ENCODE results near the gene KCNMA1.

Gene KCNMA1

GRCh38 chr10:77448226-77448625, 189.4 kb downstream of the KCNMA1 start:
- Histone ChIP-seq H3K4me1 (ENCODE audit: control insufficient read depth in 1 of 2, insufficient read depth in 1 of 2, low read depth in 1 of 2, low read length in 1 of 2) (no peaks in the 10 kb centered on the region), H3K27me3 (peaks cover 2% of the 10 kb centered on the region), H3K4me3 (ENCODE audit: low read depth in 1 of 2, low read length in 1 of 2) (no peak overlapping the region), H3K9me3 (no peaks in the 10 kb centered on the region), H3K27ac (no peak overlapping the region), H3K36me3 (no peaks in the 10 kb centered on the region)
- no peak for TF ChIP-seq CTCF (IDR thresholded peaks at IDR 0.05)

GRCh38 chr10:77446700-77447099, 190.9 kb downstream of the KCNMA1 start:
- H3K9me3 ChIP-seq = no peaks in the 10 kb centered on the region
- peaks cover 18% of the 10 kb centered on the region for H3K27me3 ChIP-seq
- H3K4me3 ChIP-seq (ENCODE audit: low read depth in 1 of 2, low read length in 1 of 2) = no peak overlapping the region
- no peak for TF ChIP-seq CTCF (IDR thresholded peaks at IDR 0.05)
- no peaks in the 10 kb centered on the region for H3K4me1 ChIP-seq (ENCODE audit: control insufficient read depth in 1 of 2, insufficient read depth in 1 of 2, low read depth in 1 of 2, low read length in 1 of 2)
- no peak overlapping the region for H3K27ac ChIP-seq
- H3K36me3 ChIP-seq = no peaks in the 10 kb centered on the region

GRCh38 chr10:77445547-77445946, 192.1 kb downstream of the KCNMA1 start:
- no peaks in the 10 kb centered on the region for H3K36me3 ChIP-seq
- peaks cover 28% of the 10 kb centered on the region for H3K27me3 ChIP-seq
- H3K27ac ChIP-seq = no peak overlapping the region
- H3K9me3 ChIP-seq = no peaks in the 10 kb centered on the region
- no peaks in the 10 kb centered on the region for H3K4me1 ChIP-seq (ENCODE audit: control insufficient read depth in 1 of 2, insufficient read depth in 1 of 2, low read depth in 1 of 2, low read length in 1 of 2)
- no peak for TF ChIP-seq CTCF (IDR thresholded peaks at IDR 0.05)
- H3K4me3 ChIP-seq (ENCODE audit: low read depth in 1 of 2, low read length in 1 of 2) = no peak overlapping the region

- H3K4me1 ChIP-seq (ENCODE audit: control insufficient read depth in 1 of 2, insufficient read depth in 1 of 2, low read depth in 1 of 2, low read length in 1 of 2) = no peaks in the 10 kb centered on the region
- TF ChIP-seq CTCF (IDR thresholded peaks at IDR 0.05) = no peak
- no peak overlapping the region for H3K4me3 ChIP-seq (ENCODE audit: low read depth in 1 of 2, low read length in 1 of 2)
- no peaks in the 10 kb centered on the region for H3K36me3 ChIP-seq
- H3K27ac ChIP-seq = no peak overlapping the region
- peaks cover 39% of the 10 kb centered on the region for H3K27me3 ChIP-seq
- no peaks in the 10 kb centered on the region for H3K9me3 ChIP-seq
Observed at GRCh38 chr10:77444041-77444440, 193.6 kb downstream of the KCNMA1 start.

GRCh38 chr10:77442699-77443189, 194.9 kb downstream of the KCNMA1 start:
- Histone ChIP-seq H3K36me3 (no peaks in the 10 kb centered on the region), H3K27me3 (peaks cover 39% of the 10 kb centered on the region), H3K4me1 (ENCODE audit: control insufficient read depth in 1 of 2, insufficient read depth in 1 of 2, low read depth in 1 of 2, low read length in 1 of 2) (no peaks in the 10 kb centered on the region), H3K4me3 (ENCODE audit: low read depth in 1 of 2, low read length in 1 of 2) (no peak overlapping the region), H3K27ac (no peak overlapping the region), H3K9me3 (no peaks in the 10 kb centered on the region)
- TF ChIP-seq CTCF (IDR thresholded peaks at IDR 0.05) = no peak
